CD8-positive, alpha-beta memory T cell (primary cell): ENCODE data around the gene CNNM2. TPM values are rescaled to one million over a fixed set of nuclear protein-coding genes. Genes with fewer than 3 reads are reported as not detected.
A peak's percentile ranks its signal among the peaks of the same experiment; 100 is the strongest.

Source experiments
- CTCF ChIA-PET: fragments of 350-600 bp; sonication (Branson Sonifier 250); formaldehyde crosslinking; loops from one replicate; lab custom pipeline; 2021; ENCODE audit warnings: antibody characterized with exemption; lab: Charles Lee
- POLR2A ChIA-PET: fragments of 350-600 bp; sonication (Branson Sonifier 250); formaldehyde crosslinking; loops from one replicate; lab custom pipeline; 2021; ENCODE audit warnings: antibody characterized with exemption; lab: Charles Lee
- DNase-seq, 5 donors: peaks; one replicate each; pipeline versions ENCODE4 v3.0.0 to v3.0.0-alpha.2; 2020 to 2022; ENCODE audit warnings: mixed read lengths in 1 of 5
- H3K27ac ChIP-seq: one replicate; pipeline ENCODE4 v1.7.0; 2013; ENCODE audit warnings: low read depth, mild to moderate bottlenecking, low read length, moderate library complexity
- H3K27me3 ChIP-seq: 2 replicates; pipeline ENCODE4 v1.7.0; 2013; ENCODE audit warnings: low read length, mild to moderate bottlenecking; ENCODE audit not compliant: insufficient read depth, poor library complexity, severe bottlenecking
- H3K36me3 ChIP-seq: 2 replicates; pipeline ENCODE4 v1.7.0; 2013; ENCODE audit warnings: mild to moderate bottlenecking, low read length, moderate library complexity; ENCODE audit not compliant: insufficient read depth
- H3K4me1 ChIP-seq: 2 replicates; pipeline ENCODE4 v1.7.0; 2013; ENCODE audit warnings: mild to moderate bottlenecking, low read length, moderate library complexity; ENCODE audit not compliant: insufficient read depth
- H3K4me3 ChIP-seq: 2 replicates; pipeline ENCODE4 v1.7.0; 2013; ENCODE audit warnings: mild to moderate bottlenecking, low read length
- H3K9me3 ChIP-seq: 2 replicates; pipeline ENCODE4 v1.7.0; 2013; ENCODE audit warnings: mild to moderate bottlenecking, low read length
- H3K27ac Mint-ChIP-seq, 8 donors: one replicate each; pipeline ENCODE4 v1.8.0; 2020 to 2021; ENCODE audit warnings: mixed read lengths in 8 of 8, mild to moderate bottlenecking in 6 of 8, inconsistent platforms in 3 of 8, moderate library complexity in 3 of 8
- H3K27me3 Mint-ChIP-seq, 2 donors: one replicate each; pipeline ENCODE4 v1.8.0; 2020 to 2021; ENCODE audit warnings: mixed read lengths in 2 of 2, mild to moderate bottlenecking in 1 of 2, moderate library complexity in 1 of 2
- H3K36me3 Mint-ChIP-seq, 3 donors: one replicate each; pipeline ENCODE4 v1.8.0; 2020 to 2021; ENCODE audit warnings: mixed read lengths in 3 of 3, inconsistent platforms in 1 of 3, mild to moderate bottlenecking in 1 of 3
- H3K4me1 Mint-ChIP-seq, 3 donors: one replicate each; pipeline ENCODE4 v1.8.0; 2020 to 2021; ENCODE audit warnings: mixed read lengths in 3 of 3, inconsistent platforms in 1 of 3, mild to moderate bottlenecking in 1 of 3
- H3K4me3 Mint-ChIP-seq, 7 donors: one replicate each; pipeline ENCODE4 v1.8.0; 2020 to 2021; ENCODE audit warnings: mixed read lengths in 7 of 7, mild to moderate bottlenecking in 6 of 7, moderate library complexity in 4 of 7, inconsistent platforms in 2 of 7
- H3K9me3 Mint-ChIP-seq, 5 donors: one replicate each; pipeline ENCODE4 v1.8.0; 2020 to 2022; ENCODE audit warnings: mixed read lengths in 5 of 5, mild to moderate bottlenecking in 3 of 5, moderate library complexity in 2 of 5, inconsistent platforms in 1 of 5
- polyA plus RNA-seq: library from polyadenylated mRNA; unstranded; fragments of 300-500 nt; fragmentation: Illumina TruSeq; gene quantifications from one replicate; pipeline ENCODE4 v1.2.3, GENCODE V29; 2021
- total RNA-seq, 2 experiments: library from RNA; stranded (reverse); gene quantifications; one replicate each; pipeline ENCODE4 v1.2.3, GENCODE V29; 2021

The CNNM2 gene
- total and polyA plus RNA-seq, 3 experiments from 2014 or later: 5.0 to 6.2 (median 6.1) TPM

GRCh38 chr10:103104721-103105120 lies 186.6 kb downstream of the CNNM2 start:
- Histone ChIP-seq H3K4me3 (no peak overlapping the region), H3K36me3 (peaks cover 15% of the 10 kb centered on the region), H3K27ac (no peak overlapping the region), H3K4me1 (no peaks in the 10 kb centered on the region), H3K9me3 (no peaks in the 10 kb centered on the region), H3K27me3 (no peaks in the 10 kb centered on the region)
- POLR2A ChIA-PET: no interaction called here
- Mint-ChIP-seq H3K36me3 (peaks cover 0 to 74% (median 8%) of the 10 kb centered on the region in 3 donors), H3K4me3 (no peak overlapping the region), H3K27ac (no peak overlapping the region), H3K4me1 (peaks cover 0 to 6% (median 0%) of the 10 kb centered on the region in 3 donors), H3K27me3 (no peaks in the 10 kb centered on the region), H3K9me3 (no peaks in the 10 kb centered on the region)
- DNase-seq: no peak
- CTCF ChIA-PET: interaction anchor here (0.9 kb wide), 1 partner anchor 187 kb away, joined by 3 read pairs; the partner anchor contains the start of gene CNNM2

GRCh38 chr10:103105462-103105861 lies 187.4 kb downstream of the CNNM2 start:
- Mint-ChIP-seq H3K36me3 (peaks cover 0 to 67% (median 7%) of the 10 kb centered on the region in 3 donors), H3K4me1 (peaks cover 0 to 6% (median 2%) of the 10 kb centered on the region in 3 donors), H3K4me3 (no peak overlapping the region), H3K27me3 (no peaks in the 10 kb centered on the region), H3K9me3 (no peaks in the 10 kb centered on the region), H3K27ac (peak overlapping the region in 3 of 8 donors; percentile 12 to 40 (median 26))
- H3K4me1 ChIP-seq: no peaks in the 10 kb centered on the region
- H3K9me3 ChIP-seq: no peaks in the 10 kb centered on the region
- no peak overlapping the region for H3K4me3 ChIP-seq
- no peak for DNase-seq
- CTCF ChIA-PET: interaction anchor here (0.9 kb wide), 1 partner anchor 188 kb away, joined by 3 read pairs; the partner anchor contains the start of gene CNNM2
- POLR2A ChIA-PET: no interaction called here
- peaks cover 8% of the 10 kb centered on the region for H3K36me3 ChIP-seq
- H3K27ac ChIP-seq: no peak overlapping the region
- no peaks in the 10 kb centered on the region for H3K27me3 ChIP-seq

GRCh38 chr10:103106539-103106938 lies 188.4 kb downstream of the CNNM2 start:
- Mint-ChIP-seq H3K27ac (peak overlapping the region in 3 of 8 donors; percentile 1 to 58 (median 24)), H3K27me3 (no peaks in the 10 kb centered on the region), H3K36me3 (peaks cover 0 to 66% (median 12%) of the 10 kb centered on the region in 3 donors), H3K4me3 (no peak overlapping the region), H3K4me1 (peaks cover 6 to 10% (median 6%) of the 10 kb centered on the region in 3 donors), H3K9me3 (no peaks in the 10 kb centered on the region)
- Histone ChIP-seq H3K36me3 (peaks cover 6% of the 10 kb centered on the region), H3K27me3 (no peaks in the 10 kb centered on the region), H3K4me3 (no peak overlapping the region), H3K9me3 (no peaks in the 10 kb centered on the region), H3K27ac (no peak overlapping the region), H3K4me1 (no peaks in the 10 kb centered on the region)
- no peak for DNase-seq
- POLR2A ChIA-PET: interaction anchor here (0.5 kb wide), 1 partner anchor 426 kb away, joined by 4 read pairs; no protein-coding TSS in a partner anchor
- CTCF ChIA-PET: no interaction called here

- ChIA-PET POLR2A (no interaction called here), CTCF (no interaction called here)
- no peaks in the 10 kb centered on the region for H3K27me3 Mint-ChIP-seq
- Histone ChIP-seq H3K27ac (no peak overlapping the region), H3K4me1 (no peaks in the 10 kb centered on the region), H3K9me3 (no peaks in the 10 kb centered on the region), H3K4me3 (no peak overlapping the region), H3K36me3 (peaks cover under 1% of the 10 kb centered on the region), H3K27me3 (no peaks in the 10 kb centered on the region)
- H3K36me3 Mint-ChIP-seq: peaks cover 0 to 46% (median 10%) of the 10 kb centered on the region in 3 donors
- H3K4me1 Mint-ChIP-seq: peaks cover 9 to 26% (median 16%) of the 10 kb centered on the region in 3 donors
- H3K27ac Mint-ChIP-seq: no peak overlapping the region
- no peaks in the 10 kb centered on the region for H3K9me3 Mint-ChIP-seq
- H3K4me3 Mint-ChIP-seq: no peak overlapping the region
- DNase-seq: no peak
These were observed 191.7 kb downstream of the CNNM2 start for GRCh38 chr10:103109821-103110220.

- Mint-ChIP-seq H3K9me3 (no peaks in the 10 kb centered on the region), H3K27me3 (no peaks in the 10 kb centered on the region), H3K27ac (peak overlapping the region in 1 of 8 donors; percentile 52), H3K36me3 (peaks cover 0 to 46% (median 8%) of the 10 kb centered on the region in 3 donors), H3K4me3 (no peak overlapping the region), H3K4me1 (peaks cover 10 to 26% (median 16%) of the 10 kb centered on the region in 3 donors)
- H3K9me3 ChIP-seq: no peaks in the 10 kb centered on the region
- H3K36me3 ChIP-seq: no peaks in the 10 kb centered on the region
- no peaks in the 10 kb centered on the region for H3K4me1 ChIP-seq
- no peaks in the 10 kb centered on the region for H3K27me3 ChIP-seq
- DNase-seq: no peak
- ChIA-PET CTCF (no interaction called here), POLR2A (no interaction called here)
- no peak overlapping the region for H3K27ac ChIP-seq
- H3K4me3 ChIP-seq: no peak overlapping the region
These were observed 192.3 kb downstream of the CNNM2 start for GRCh38 chr10:103110407-103110806.

- no peak overlapping the region for H3K4me3 ChIP-seq
- H3K27me3 Mint-ChIP-seq: no peaks in the 10 kb centered on the region
- H3K27ac ChIP-seq: no peak overlapping the region
- peak overlapping the region in 6 of 8 donors; percentile 2 to 64 (median 24) for H3K27ac Mint-ChIP-seq
- no peaks in the 10 kb centered on the region for H3K9me3 ChIP-seq
- no peaks in the 10 kb centered on the region for H3K4me1 ChIP-seq
- ChIA-PET POLR2A (no interaction called here), CTCF (no interaction called here)
- no peaks in the 10 kb centered on the region for H3K27me3 ChIP-seq
- H3K4me3 Mint-ChIP-seq: no peak overlapping the region
- DNase-seq: no peak
- no peaks in the 10 kb centered on the region for H3K36me3 ChIP-seq
- H3K9me3 Mint-ChIP-seq: no peaks in the 10 kb centered on the region
- H3K4me1 Mint-ChIP-seq: peaks cover 10 to 26% (median 16%) of the 10 kb centered on the region in 3 donors
- H3K36me3 Mint-ChIP-seq: peaks cover 0 to 38% (median 7%) of the 10 kb centered on the region in 3 donors
These were observed 193.2 kb downstream of the CNNM2 start for GRCh38 chr10:103111031-103111917.

GRCh38 chr10:103111918-103112877 lies 194.1 kb downstream of the CNNM2 start:
- Histone ChIP-seq H3K4me3 (no peak overlapping the region), H3K36me3 (no peaks in the 10 kb centered on the region), H3K4me1 (no peaks in the 10 kb centered on the region), H3K9me3 (no peaks in the 10 kb centered on the region), H3K27ac (no peak overlapping the region), H3K27me3 (no peaks in the 10 kb centered on the region)
- Mint-ChIP-seq H3K4me1 (peaks cover 10 to 30% (median 16%) of the 10 kb centered on the region in 3 donors), H3K9me3 (no peaks in the 10 kb centered on the region), H3K36me3 (peaks cover 0 to 31% (median 7%) of the 10 kb centered on the region in 3 donors), H3K27ac (peak overlapping the region in 3 of 8 donors; percentile 37 to 64 (median 47)), H3K4me3 (no peak overlapping the region), H3K27me3 (no peaks in the 10 kb centered on the region)
- ChIA-PET POLR2A (no interaction called here), CTCF (no interaction called here)
- no peak for DNase-seq
